CD1c-positive myeloid dendritic cell (primary cell): ENCODE measurements around the gene RPTOR.

Experiments
- DNase-seq: peaks from one replicate; pipeline ENCODE4 v3.0.0-alpha.2; 2016; ENCODE audit errors: extremely low spot score

RPTOR gene

GRCh38 chr17:80996422-80997305 is 452.0 kb downstream of the RPTOR start:
- DNase-seq: no peak

GRCh38 chr17:80997424-80998117 is 452.9 kb downstream of the RPTOR start:
- DNase-seq: no peak

GRCh38 chr17:80998118-80998747 is 453.6 kb downstream of the RPTOR start:
- DNase-seq: no peak

GRCh38 chr17:80998748-80999535 is 454.3 kb downstream of the RPTOR start:
- DNase-seq: no peak

- DNase-seq: no peak
Observed at GRCh38 chr17:80999536-81000333, 455.1 kb downstream of the RPTOR start.

- DNase-seq: no peak
Observed at GRCh38 chr17:81000334-81000630, 455.6 kb downstream of the RPTOR start.

GRCh38 chr17:81000631-81001357 is 456.2 kb downstream of the RPTOR start:
- DNase-seq: no peak

- DNase-seq: no peak
Observed at GRCh38 chr17:81002013-81002384, 457.4 kb downstream of the RPTOR start.

- no peak for DNase-seq
Observed at GRCh38 chr17:81002409-81003361, 458.0 kb downstream of the RPTOR start.

- DNase-seq: no peak
Observed at GRCh38 chr17:81003711-81004475, 459.3 kb downstream of the RPTOR start.

GRCh38 chr17:81006891-81007290 is 462.3 kb downstream of the RPTOR start:
- no peak for DNase-seq

GRCh38 chr17:81008140-81008539 is 463.5 kb downstream of the RPTOR start:
- no peak for DNase-seq

GRCh38 chr17:81009136-81009535 is 464.5 kb downstream of the RPTOR start:
- DNase-seq: peak; percentile 66

GRCh38 chr17:81010935-81011334 is 466.3 kb downstream of the RPTOR start:
- no peak for DNase-seq

- no peak for DNase-seq
Observed at GRCh38 chr17:81011951-81012350, 467.3 kb downstream of the RPTOR start.

- no peak for DNase-seq
Observed at GRCh38 chr17:81012574-81013447, 468.2 kb downstream of the RPTOR start.

- no peak for DNase-seq
Observed at GRCh38 chr17:81013642-81014041, 469.0 kb downstream of the RPTOR start.

- no peak for DNase-seq
Observed at GRCh38 chr17:81015136-81015535, 470.5 kb downstream of the RPTOR start.
